SK-N-SH (cell line): ENCODE measurements around the gene MBP.

Experiments used
- CTCF ChIP-seq: fragments of 200-600 bp; sonication (generic); IDR thresholded peaks from 2 replicates; pipeline ENCODE4 v1.6.1; 2017; ENCODE audit warnings: antibody characterized with exemption, mild to moderate bottlenecking, moderate library complexity
- GABPA ChIP-seq: IDR thresholded peaks from 2 replicates; pipeline ENCODE4 v1.4.0; 2012; ENCODE audit warnings: low read depth, mild to moderate bottlenecking
- RCOR1 ChIP-seq: fragments of 150-350 bp; IDR thresholded peaks from 2 replicates; pipeline ENCODE4 v1.6.1; 2017; ENCODE audit warnings: antibody characterized with exemption, low read length

DNA sequence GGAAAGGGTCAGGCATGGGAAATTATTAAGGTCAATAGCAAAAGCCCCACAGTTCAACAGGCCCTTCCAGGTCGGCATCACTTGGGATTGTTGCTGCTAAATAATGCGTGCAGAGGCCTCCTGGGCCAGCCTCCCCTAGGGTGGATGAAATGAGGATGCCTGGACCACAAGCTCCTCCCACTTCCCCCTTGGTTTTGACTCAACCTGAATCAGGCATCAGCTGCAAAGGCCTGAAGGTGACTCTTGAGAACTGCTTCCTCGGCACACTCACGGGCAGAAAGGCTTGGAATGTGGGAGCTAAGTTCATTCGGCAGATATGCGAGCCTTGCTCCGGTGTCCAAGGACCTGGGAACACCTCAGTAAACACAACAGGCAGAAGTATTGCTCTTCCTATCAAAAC, 69.3 kb downstream of the MBP start:
- TF ChIP-seq RCOR1 (no peak), CTCF (no peak), GABPA (no peak)
